Stimulated activated CD8-positive, alpha-beta memory T cell treated with anti-CD3 and anti-CD28 coated beads, Interleukin-7, amount 100 ng/mL, for 1 hour (primary cell): ENCODE measurements around the gene CCDC91.
"Not testable (repeated sequence)": the region's sequence is repeated elsewhere in the genome, so short reads cannot be mapped to it uniquely, and the experiment has no call there.

ENCODE experiments used
- DNase-seq, 2 donors: peaks; one replicate each; pipeline ENCODE4 v3.0.0-alpha.2; 2020; ENCODE audit warnings: low read depth in 2 of 2

Gene CCDC91

GRCh38 chr12:28360253-28360652, 170.0 kb downstream of the CCDC91 start:
- DNase-seq = no peak

DNA sequence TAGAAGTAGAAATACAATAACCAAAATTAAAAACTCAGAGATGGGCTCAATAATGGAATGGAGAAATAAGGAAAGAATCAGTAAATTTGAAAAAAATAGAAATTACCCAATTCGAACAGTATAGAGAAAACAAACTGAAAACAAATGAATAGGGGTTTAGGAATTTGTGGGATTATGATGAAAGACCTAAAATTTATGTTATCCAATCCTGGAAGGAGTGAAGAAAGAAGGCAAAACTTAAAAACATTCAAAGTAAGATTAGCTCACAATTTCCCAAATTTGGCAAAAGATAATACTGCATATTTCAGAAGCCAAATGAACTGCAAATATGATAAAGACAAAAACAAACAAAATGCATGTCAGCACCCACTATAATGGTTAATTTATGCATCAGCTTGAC, 177.1 kb downstream of the CCDC91 start:
- DNase-seq = no peak

DNA sequence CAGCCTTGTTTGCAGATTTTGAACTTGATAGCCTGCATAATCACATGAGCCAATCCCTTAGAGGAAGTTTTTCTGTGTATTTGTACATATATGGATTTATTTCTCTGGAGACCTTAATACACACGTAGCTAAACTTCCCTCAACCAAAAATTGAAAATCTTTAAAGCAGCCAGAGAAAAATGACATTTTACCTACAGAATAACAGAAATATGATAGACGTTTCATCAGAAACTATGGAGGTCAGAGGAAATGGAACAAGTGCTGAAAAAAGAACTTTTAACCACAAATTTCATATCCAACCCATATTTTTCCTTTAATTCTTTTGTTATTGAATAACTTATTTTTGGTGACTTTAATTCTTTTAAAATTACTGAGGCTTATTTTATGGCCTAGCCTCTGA, 177.7 kb downstream of the CCDC91 start:
- DNase-seq = no peak

DNA sequence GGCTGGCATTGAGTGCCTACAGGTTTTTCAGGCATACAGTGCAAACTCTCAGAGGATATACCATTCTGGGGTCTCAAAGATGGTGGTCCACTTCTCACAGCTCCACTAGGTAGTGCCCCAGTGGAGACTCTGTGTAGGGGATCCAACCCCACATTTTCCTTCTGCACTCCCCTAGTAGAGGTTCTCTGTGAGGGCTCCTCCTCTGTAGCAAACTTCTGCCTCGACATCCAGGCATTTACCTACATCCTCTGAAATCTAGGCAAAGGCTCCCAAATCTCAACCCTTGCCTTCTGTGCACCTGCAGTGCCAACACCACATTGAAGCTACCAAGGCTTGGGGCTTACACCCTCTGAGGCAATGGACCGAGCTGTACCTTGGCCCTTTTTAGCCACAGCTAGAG, 179.2 kb downstream of the CCDC91 start:
- DNase-seq = no peak

DNA sequence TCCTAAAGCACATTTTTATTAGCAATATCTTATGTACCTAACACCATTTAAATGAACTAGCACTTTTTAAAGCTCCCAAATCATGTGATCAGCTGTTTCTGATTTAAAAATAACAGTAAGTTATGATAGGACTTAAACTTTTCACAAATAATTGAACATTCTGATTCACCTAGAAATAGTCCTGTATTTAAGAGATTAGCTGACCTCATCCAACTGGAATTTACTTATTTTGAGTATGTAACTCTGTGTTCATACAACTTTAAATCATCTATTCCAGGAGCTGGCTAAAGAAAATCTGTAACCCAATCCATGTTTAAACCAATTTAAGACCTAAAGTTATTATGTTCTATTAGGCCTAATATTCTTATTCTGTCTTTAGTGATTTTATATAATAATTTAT, 184.3 kb downstream of the CCDC91 start:
- no peak for DNase-seq

- no peak for DNase-seq
These were observed 188.5 kb downstream of the CCDC91 start for GRCh38 chr12:28378736-28379135.

GRCh38 chr12:28379779-28380178, 189.5 kb downstream of the CCDC91 start:
- not testable (repeated sequence) for DNase-seq

GRCh38 chr12:28383368-28383767, 193.1 kb downstream of the CCDC91 start:
- no peak for DNase-seq

GRCh38 chr12:28388879-28389278, 198.6 kb downstream of the CCDC91 start:
- no peak for DNase-seq

- DNase-seq = no peak
These were observed 199.9 kb downstream of the CCDC91 start for GRCh38 chr12:28390206-28390605.

- DNase-seq = no peak
These were observed 200.6 kb downstream of the CCDC91 start for GRCh38 chr12:28390761-28391385.

DNA sequence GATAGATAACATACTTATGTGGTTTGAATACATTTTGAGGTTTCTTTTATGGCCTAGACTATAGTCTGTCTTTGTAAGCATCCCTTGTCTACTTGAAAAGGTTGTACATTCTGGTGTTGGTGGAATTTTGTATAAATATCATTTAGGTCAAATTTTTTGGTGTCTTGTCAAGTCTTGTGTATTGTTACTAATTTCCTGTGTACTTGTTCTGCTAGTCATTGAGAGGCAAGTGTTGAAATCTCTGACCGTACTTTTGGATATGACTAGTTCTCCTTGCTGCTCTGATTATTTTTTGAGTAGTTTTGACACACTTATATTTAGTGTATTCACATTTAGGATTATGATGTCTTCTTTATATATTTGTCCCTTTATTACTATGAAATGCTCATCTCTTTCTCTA, 219.6 kb downstream of the CCDC91 start:
- DNase-seq = no peak

DNA sequence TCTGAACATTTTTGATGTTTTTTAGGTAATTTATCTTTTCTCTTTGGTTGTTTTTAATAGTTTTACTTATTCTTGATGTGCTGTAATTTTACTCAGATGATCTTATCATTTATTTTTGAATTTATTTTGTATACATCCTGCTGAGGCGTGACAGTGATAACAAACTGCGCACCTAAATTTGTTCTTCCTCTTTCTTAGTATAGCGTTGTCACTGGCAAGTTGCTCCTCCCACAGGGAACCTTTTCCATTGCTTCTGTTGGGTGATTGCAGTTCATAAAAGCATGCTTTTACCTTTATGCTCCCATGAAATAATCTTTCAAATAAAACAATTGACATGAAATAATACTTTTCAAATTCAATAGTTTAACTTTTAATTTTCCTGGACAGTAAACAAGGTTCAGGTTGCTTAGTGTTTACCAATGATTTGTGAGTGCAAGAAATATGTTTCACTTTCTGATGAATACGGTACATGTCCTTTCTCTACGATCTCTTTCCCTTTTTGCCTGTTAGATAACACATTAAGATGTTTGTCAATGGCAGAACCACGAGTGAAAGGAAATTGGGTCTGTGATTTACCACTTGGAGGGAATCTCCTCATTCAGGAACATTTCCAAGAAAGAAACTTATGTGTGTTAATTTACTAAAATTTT, 223.3 kb downstream of the CCDC91 start:
- no peak for DNase-seq

- no peak for DNase-seq
These were observed 225.5 kb downstream of the CCDC91 start for GRCh38 chr12:28415755-28416154.

DNA sequence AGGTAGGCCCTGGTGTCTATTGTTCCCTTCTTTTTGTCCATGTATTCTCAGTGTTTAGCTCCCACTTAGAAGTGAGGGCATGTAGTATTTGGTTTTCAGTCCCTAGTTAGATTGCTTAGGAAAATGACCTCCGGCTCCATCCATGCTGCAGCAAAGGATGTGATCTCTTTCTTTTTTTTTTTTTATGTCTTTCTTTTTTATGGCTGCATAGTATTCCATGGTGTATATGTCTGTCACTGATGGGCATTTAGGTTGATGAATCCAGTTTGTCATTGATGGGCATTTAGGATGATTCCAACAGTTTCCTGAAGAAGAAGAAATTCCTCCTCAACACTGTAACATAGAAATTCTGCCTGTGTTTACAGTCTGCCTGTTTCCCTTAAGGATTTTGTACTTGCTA, 231.1 kb downstream of the CCDC91 start:
- no peak for DNase-seq

GRCh38 chr12:28424965-28425364, 234.7 kb downstream of the CCDC91 start:
- DNase-seq = no peak

- DNase-seq = no peak
These were observed 235.3 kb downstream of the CCDC91 start for GRCh38 chr12:28425526-28425925.

DNA sequence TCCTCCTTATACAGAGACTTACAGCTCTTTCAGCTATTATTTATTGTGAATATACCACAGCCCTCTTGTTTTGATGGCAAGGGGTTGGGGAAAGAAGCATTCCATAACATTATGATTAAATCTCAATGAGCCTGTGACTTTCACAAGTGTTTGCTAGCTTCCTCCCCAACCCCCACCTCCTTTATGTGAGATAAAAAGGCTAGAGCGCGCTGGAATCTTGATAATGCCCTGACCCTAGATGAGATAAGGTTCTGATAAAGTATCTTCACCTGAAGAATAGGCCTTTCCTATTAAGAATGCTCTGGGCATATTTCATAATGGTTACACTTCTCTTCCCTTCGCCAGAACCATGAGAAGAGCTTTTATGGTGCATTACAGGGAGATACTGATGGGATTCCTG, 236.8 kb downstream of the CCDC91 start:
- DNase-seq = no peak

DNA sequence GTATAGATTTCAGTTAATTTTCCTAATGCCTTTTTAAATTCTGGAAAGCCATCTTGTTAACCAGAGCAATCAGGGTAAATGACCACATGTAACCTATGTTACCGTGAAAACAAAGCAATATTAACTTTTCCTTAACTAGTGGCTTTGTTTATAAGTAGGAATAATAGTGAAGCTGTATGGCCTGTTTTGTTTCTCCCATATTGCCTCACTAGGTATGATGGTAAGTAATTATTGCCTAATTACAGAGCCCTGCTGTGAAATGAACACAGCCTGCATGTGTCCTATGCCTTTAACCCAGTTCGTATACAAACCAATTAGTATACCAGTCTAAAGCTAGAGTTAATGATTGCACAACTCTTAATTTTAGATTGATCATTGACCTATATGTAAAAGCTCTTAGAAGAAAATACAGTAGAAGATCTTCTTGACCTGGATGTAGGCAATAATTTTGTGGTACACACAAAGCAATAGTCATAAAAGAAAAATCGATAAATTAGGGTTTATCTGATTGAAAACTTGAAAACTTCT, 249.9 kb downstream of the CCDC91 start:
- DNase-seq = no peak

DNA sequence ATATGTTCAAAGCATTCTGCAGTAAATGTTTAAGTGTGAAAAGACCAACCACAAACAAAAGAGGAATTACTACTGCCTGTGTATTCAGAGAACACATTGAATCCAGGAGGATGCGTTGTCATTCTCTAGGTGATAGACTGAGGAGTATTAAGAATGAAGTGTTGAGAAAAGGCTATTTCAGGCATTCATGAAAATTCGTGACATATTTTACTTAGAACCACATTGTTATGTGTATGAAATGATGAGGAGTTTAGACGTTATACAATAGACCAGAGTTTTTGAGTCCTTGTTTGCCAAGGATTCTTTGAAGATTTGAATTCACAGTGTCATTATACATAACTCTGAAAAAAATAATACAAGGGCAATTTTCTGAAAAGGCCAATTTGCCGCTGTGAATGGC, 251.8 kb downstream of the CCDC91 start:
- DNase-seq = no peak

DNA sequence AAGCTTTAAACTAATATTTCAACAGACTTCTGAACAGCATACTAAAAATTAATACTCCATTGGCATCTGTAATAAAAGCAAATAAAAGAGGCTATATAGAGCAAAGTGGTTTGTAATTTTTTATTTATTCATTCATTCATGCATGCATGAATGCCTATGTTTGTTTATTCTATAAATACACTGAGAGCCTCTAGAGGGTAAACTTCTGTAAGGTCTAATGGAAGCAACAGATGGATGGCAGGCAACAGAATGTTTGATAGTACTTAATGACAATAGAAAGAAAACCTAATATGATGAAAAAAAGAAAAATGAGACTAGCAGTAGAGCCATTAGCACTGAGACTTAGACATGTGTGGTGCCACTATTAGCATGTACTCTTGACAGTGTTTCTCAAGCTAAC, 253.1 kb downstream of the CCDC91 start:
- no peak for DNase-seq

GRCh38 chr12:28446031-28446430, 255.8 kb downstream of the CCDC91 start:
- no peak for DNase-seq

GRCh38 chr12:28453686-28454085, 263.4 kb downstream of the CCDC91 start:
- no peak for DNase-seq
